Suprapubic skin (tissue), 3 donors: ENCODE data around the gene CNNM4.

Source experiments
- CTCF ChIP-seq, 2 donors: fragments of 200-600 bp in 1 of 2; fragments of 450-650 bp in 1 of 2; sonication (generic) in 1 of 2; IDR thresholded peaks; one replicate each; pipeline ENCODE4 v1.5.1; 2016 to 2019; ENCODE audit warnings: antibody characterized with exemption in 2 of 2, mild to moderate bottlenecking in 1 of 2, moderate library complexity in 1 of 2
- POLR2A ChIP-seq, 2 donors: fragments of 450-650 bp; IDR thresholded peaks; one replicate each; pipeline ENCODE4 v1.6.1; 2017; ENCODE audit warnings: antibody characterized with exemption in 2 of 2, mild to moderate bottlenecking in 2 of 2, moderate library complexity in 2 of 2

GRCh38 chr2:96800061-96801004, 39.6 kb downstream of the CNNM4 start:
- no peak for TF ChIP-seq CTCF (IDR thresholded peaks at IDR 0.05)
- no peak for TF ChIP-seq POLR2A (IDR thresholded peaks at IDR 0.05)
